ENCODE data around the gene NHLRC4.
"Not testable (repeated sequence)": the region's sequence is repeated elsewhere in the genome, so short reads cannot be mapped to it uniquely, and the experiment has no call there.

NHLRC4 gene

GRCh38 chr16:586047-586644, 19.3 kb downstream of the NHLRC4 start:
- DNase-seq, result no peak

DNA sequence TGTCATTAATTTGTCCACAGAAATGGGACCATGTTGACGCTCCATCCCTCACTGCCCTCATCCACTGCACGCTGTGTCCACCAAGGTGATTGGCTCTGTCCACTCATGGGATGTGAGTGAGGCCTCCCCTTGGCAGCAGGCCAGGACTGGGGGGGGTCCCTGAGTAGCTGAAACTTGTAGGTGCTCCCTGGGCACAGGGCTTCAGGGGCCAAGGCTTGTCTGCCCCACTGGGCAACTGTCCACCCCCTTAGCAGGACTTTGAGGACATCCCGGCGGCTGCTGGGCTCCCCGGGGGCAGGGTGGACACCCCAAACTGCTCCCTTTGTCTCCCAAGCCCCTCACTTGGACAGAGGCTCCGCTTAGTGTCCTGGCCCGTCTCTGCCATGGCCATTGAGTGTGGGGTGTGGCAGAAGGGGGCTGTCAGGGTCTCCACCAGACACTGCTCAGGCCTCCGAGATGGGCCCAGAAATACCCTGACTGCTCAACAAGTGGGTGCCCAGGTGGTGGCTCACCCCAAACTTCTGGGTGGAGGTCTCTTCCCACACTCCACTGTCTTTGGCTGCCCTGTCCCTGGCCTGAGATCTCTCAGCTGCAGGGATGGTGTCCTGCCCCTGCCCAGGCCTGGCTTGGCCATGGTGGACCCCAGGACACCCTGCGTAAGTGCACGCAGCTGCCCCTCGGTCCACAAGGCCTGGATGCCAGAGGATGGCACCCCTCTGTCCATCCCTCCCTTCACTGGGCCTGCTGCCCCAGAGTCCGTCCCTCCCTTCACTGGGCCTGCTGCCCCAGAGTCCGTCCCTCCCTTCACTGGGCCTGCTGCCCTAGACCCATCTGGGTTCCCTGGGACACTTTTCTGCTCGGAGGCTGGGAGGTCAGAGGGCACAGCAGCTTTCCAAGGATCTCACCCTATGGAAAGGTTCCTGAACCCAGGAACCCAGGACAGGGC, 20.1 kb downstream of the NHLRC4 start:
- no peak for DNase-seq

DNA sequence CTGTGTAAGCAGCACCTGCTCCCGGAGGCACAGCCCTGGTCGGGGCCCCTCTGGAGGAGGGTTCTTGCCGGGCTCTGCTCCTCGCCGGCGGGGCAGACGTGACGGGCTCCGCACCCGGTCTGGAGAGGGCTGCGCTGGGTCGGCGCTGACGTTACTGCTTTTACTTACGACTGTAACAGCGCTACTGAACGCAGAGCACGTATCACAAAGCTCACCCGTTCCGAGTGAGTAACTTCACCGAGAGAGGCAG, 21.8 kb downstream of the NHLRC4 start:
- DNase-seq, result peak; percentile 60 to 69

DNA sequence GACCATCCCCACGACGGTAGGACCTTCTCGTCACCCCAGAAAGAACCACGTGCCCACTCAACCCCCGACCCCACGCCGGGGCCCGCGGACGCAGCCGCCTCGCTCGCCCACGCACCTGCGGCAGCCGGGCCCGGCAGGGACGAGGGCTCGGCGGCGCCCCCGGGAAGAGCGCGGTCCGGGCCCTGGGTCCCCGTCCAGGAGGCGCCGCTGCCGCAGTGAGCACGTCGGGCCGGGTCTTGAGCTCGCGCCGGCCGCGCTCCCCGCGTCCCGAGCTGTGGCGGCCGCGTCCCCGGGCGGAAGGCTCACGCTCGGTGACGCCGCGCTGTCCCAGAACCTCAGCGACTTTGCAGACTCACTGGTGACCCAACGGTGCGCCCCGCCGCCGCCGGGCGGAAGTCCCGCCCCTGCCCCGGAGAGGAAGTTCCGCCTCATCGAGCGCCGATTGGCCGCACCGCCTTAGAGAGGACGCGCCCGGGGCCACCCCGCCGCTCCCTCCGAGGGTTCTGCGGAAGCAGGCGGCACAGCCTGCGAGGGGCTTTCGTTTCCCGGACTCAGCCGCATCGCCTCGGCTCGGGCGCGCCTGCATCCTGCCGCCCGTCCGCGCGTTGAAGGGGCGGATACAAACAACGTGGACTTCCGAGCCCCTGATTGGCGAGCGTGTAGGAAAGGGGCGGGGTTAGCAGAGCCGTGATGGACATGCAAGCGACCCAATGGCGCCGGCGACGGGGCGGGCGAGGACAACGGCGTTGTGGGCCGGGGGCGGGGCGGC, 22.3 kb downstream of the NHLRC4 start:
- peak; percentile 98 to 99 for DNase-seq

GRCh38 chr16:589658-590187, 22.9 kb downstream of the NHLRC4 start, which contains the start of gene RAB40C:
TSS of gene RAB40C (plus strand) at chr16:590066. CDS start at chr16:590292, 226 bp downstream.
- DNase-seq, result peak; percentile 99

GRCh38 chr16:590188-590814, 23.5 kb downstream of the NHLRC4 start:
- DNase-seq, result no peak

GRCh38 chr16:590815-591200, 24.0 kb downstream of the NHLRC4 start:
- no peak for DNase-seq

DNA sequence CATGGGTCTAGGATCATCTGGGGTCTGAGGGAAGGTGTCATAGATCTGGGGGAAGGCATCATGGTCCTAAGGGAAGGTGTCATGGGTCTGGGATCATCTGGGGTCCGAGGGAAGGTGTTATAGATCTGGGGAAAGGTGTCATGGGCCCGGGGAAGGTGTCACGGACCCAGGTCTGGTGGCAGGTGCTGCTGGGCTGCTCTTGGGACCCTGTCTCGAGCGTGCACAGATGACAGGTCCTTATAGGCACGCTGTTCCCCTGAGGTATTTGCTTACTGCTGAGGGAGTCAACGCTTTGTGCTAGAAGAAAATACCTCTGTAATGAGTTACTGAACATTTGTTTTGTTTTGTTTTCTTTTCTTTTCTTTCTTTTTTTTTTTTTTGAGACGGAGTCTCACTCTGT, 24.4 kb downstream of the NHLRC4 start:
- DNase-seq, result no peak

DNA sequence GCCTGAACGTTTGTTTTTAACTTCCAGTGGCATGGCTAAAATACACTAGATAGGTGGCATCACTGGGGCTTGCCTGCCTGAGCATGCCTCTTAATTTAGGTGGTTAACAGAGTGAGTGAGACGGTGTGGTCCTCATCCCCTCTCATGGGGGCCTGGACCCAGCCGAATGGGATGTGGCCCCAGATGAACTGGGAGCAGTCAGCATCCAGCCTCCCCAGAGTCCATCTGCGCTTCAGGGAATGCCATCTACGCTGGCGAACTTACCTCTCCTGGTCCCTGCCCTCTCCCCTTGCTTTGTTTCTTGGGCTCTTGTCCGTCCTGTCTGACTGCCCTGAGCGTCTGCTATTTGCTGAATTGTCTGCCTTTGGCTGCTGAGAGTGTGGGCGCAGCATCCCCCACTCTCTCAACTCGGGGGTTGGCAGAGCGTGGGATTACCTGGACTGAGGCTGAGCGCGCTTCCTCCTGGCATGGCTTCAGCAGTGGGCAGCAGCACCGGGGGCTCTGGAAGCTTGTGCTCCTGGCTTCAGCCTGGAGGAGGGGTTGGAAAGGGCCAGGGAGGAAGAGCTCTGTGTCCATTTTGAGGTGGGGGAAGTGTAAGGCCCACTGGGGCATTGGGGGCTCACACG, 25.2 kb downstream of the NHLRC4 start:
- DNase-seq, result no peak

- no peak for DNase-seq
Measured at GRCh38 chr16:592518-593306, 25.9 kb downstream of the NHLRC4 start.

- no peak for DNase-seq
Measured at GRCh38 chr16:593406-593805, 26.6 kb downstream of the NHLRC4 start.

GRCh38 chr16:593807-594206, 27.0 kb downstream of the NHLRC4 start:
- DNase-seq, result no peak

- no peak for DNase-seq
Measured at GRCh38 chr16:595094-595528, 28.3 kb downstream of the NHLRC4 start.

- DNase-seq, result no peak
Measured at GRCh38 chr16:595942-596735, 29.3 kb downstream of the NHLRC4 start.

- no peak for DNase-seq
Measured at GRCh38 chr16:596736-597060, 29.9 kb downstream of the NHLRC4 start.

- not testable (repeated sequence) for DNase-seq
Measured at GRCh38 chr16:597655-598054, 30.9 kb downstream of the NHLRC4 start.

- no peak for DNase-seq
Measured at GRCh38 chr16:598823-599739, 32.3 kb downstream of the NHLRC4 start.

DNA sequence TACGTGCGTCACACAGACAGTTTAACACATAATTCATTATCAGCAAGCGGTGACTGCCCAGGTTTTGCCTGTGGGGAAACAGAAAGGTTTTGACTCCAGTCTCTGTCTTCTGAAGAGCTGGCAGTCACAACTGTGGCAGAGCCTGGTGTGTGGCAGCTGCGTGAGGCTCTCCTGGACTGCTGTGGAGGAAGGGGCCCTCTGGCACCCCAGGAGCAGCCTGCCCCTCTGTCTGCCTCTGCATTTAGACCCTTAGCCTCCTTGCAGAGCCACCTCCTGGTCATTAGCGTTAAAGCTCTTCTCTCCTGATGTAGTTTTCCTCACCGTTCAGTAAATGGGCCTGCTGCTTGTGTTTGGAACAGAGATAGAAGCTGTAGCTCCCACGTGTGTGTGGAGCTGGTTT, 34.0 kb downstream of the NHLRC4 start:
- DNase-seq, result no peak

GRCh38 chr16:603933-604332, 37.1 kb downstream of the NHLRC4 start:
- no peak for DNase-seq

Measured in activated CD4-positive, alpha-beta T cell treated with anti-CD3 and anti-CD28 coated beads, Interleukin-2, amount 50 U/mL, for 48 hours (primary cell).